ENCODE results near the gene SYNE2.

- TF ChIP-seq POLR2A (IDR thresholded peaks at IDR 0.05): no peak
- TF ChIP-seq CTCF (IDR thresholded peaks at IDR 0.05): no peak
These were observed 4.7 kb downstream of the SYNE2 start for GRCh38 chr14:63857466-63858030.

Data from vagina (tissue), 2 donors.